Esophagus muscularis mucosa (tissue), 4 donors: ENCODE measurements around the gene C1QC. TPM values are rescaled to one million over a fixed set of nuclear protein-coding genes. Genes with fewer than 3 reads are reported as not detected.

Experiments used
- DNase-seq: peaks from one replicate; pipeline ENCODE4 v3.0.0-alpha.2; 2017; ENCODE audit errors: extremely low spot score
- H3K27ac ChIP-seq, 4 donors: fragments of 200-600 bp; sonication (generic); replicated peaks in 1 of 4; 1 replicate in 3 of 4; 2 replicates in 1 of 4; pipeline ENCODE4 v1.5.1; 2016 to 2019; ENCODE audit warnings: mild to moderate bottlenecking in 1 of 4
- H3K27me3 ChIP-seq, 4 donors: fragments of 200-600 bp; sonication (generic); one replicate each; pipeline versions ENCODE4 v1.5.1 to v1.6.0; 2016 to 2019
- H3K36me3 ChIP-seq, 4 donors: fragments of 200-600 bp; sonication (generic); one replicate each; pipeline ENCODE4 v1.5.1; 2016 to 2019
- H3K4me1 ChIP-seq, 4 donors: fragments of 200-600 bp; sonication (generic); one replicate each; pipeline ENCODE4 v1.5.1; 2016 to 2019
- H3K4me3 ChIP-seq, 4 donors: fragments of 200-600 bp; sonication (generic); 1 replicate in 2 of 4; 2 replicates in 2 of 4; pipeline ENCODE4 v1.5.1; 2016 to 2019; ENCODE audit warnings: mild to moderate bottlenecking in 4 of 4, moderate library complexity in 1 of 4
- H3K9me3 ChIP-seq, 4 donors: fragments of 200-600 bp; sonication (generic); 1 replicate in 3 of 4; 2 replicates in 1 of 4; pipeline ENCODE4 v1.5.1; 2016 to 2019
- EP300 ChIP-seq: sonication (generic); formaldehyde crosslinking; IDR thresholded peaks from one replicate; pipeline ENCODE4 v1.6.1; 2017; ENCODE audit warnings: antibody characterized with exemption
- POLR2A ChIP-seq: fragments of 450-650 bp; IDR thresholded peaks from one replicate; pipeline ENCODE4 v1.6.1; 2017; ENCODE audit warnings: antibody characterized with exemption, moderate library complexity, mild to moderate bottlenecking, low read depth
- POLR2AphosphoS5 ChIP-seq, 2 donors: sonication (generic); formaldehyde crosslinking; IDR thresholded peaks; one replicate each; pipeline ENCODE4 v1.6.1; 2017; ENCODE audit warnings: antibody characterized with exemption in 2 of 2
- WGBS: methylation state at CpG from one replicate; pipeline ENCODE4 v1.1.5; 2018; 5-methylcytosine and 5-hydroxymethylcytosine counted together
- intact Hi-C: fragments of 100-400 bp; cut with DNase I; formaldehyde crosslinking; loops from one replicate; pipeline ENCODE4 v1.15.1; 2023
- total RNA-seq, 4 donors: library from RNA; depleted of rRNA; stranded (reverse); fragments of >200 nt; gene quantifications; one replicate each; pipeline versions ENCODE4 v1.1.0 to v1.2.1, GENCODE V29; 2016
- TF ChIP-seq, protein P1 (sequence below), 3 experiments: fragments of 200-600 bp in 2 of 3; fragments of 450-650 bp in 1 of 3; sonication (generic) in 2 of 3; IDR thresholded peaks; one replicate each; pipeline ENCODE4 v1.5.1; 2017 to 2019; ENCODE audit warnings: antibody characterized with exemption in 3 of 3, mild to moderate bottlenecking in 2 of 3, moderate library complexity in 1 of 3

C1QC gene
- total RNA-seq, 4 donors from 2014 or later: 171 to 311 (median 181) TPM

DNA sequence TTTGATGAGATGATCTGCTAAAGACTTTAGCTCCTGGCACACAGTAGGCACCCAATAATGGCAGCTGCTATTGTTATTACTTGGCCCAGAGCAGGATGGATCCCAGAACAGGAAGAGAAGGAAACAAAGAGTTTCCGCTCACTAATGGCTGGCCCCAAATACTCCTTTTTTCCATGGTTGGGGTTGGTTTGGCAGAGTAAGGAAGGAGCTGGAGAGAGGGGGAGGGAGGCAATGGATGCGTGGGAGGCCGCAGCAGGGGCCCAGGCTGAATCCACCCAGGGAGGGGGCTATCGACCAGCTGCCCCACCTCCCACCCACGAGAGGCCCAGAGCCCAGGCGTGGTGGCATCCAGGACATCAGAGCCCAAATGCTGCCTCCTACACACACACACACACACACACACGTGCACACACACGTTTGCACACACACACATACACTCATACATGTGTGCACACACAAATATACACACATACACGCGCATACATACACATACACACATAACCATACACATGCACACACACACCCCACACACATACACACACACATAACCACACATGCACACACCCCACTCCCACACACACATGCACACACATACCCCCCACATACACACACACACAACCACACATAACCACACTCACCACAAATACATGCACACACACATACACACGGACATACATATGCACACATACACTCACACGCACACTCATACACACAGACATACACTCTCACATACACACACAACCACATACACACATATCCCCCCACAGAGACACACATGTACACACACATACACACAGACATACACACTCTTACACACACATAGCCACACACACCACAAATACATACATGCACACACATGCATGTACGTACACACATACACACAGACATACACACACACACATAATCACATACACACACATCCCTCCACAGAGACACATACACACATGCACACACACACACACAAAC lies 34.8 kb downstream of the C1QC start:
- H3K27ac ChIP-seq: no peak overlapping the region
- H3K9me3 ChIP-seq: no peaks in the 10 kb centered on the region
- H3K36me3 ChIP-seq: no peaks in the 10 kb centered on the region
- TF ChIP-seq EP300 (no peak), POLR2A (no peak), POLR2AphosphoS5 (IDR thresholded peaks at IDR 0.05) (no peak)
- TF ChIP-seq, protein P1, sequence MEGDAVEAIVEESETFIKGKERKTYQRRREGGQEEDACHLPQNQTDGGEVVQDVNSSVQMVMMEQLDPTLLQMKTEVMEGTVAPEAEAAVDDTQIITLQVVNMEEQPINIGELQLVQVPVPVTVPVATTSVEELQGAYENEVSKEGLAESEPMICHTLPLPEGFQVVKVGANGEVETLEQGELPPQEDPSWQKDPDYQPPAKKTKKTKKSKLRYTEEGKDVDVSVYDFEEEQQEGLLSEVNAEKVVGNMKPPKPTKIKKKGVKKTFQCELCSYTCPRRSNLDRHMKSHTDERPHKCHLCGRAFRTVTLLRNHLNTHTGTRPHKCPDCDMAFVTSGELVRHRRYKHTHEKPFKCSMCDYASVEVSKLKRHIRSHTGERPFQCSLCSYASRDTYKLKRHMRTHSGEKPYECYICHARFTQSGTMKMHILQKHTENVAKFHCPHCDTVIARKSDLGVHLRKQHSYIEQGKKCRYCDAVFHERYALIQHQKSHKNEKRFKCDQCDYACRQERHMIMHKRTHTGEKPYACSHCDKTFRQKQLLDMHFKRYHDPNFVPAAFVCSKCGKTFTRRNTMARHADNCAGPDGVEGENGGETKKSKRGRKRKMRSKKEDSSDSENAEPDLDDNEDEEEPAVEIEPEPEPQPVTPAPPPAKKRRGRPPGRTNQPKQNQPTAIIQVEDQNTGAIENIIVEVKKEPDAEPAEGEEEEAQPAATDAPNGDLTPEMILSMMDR (IDR thresholded peaks at IDR 0.05): no peak
- WGBS: 77% methylated on average over 13 of the region's 13 CpGs
- peaks cover 0 to 55% (median 8%) of the 10 kb centered on the region in 4 donors for H3K27me3 ChIP-seq
- H3K4me1 ChIP-seq: no peaks in the 10 kb centered on the region
- DNase-seq: no peak
- no peak overlapping the region for H3K4me3 ChIP-seq
- intact Hi-C loops: no loop called here

DNA sequence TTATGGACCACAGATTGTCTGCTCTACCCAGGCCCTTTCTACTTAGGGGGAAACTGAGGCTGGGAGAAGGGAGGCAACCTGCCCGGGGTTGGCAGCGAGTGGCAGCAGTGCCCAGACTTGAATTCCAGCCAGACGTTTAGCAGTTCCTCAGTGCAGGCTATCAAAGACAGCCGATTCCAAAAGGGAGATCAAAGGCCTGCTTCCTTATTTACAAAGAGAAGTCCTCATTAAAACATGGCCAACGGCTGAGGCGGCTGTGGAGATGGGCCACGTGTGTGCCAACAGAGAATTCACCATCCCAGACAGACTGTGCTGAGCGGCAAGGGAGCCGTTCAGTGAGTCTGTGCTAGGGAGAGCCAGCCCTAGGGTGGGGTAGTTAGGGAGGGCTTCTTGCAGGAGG lies 37.3 kb downstream of the C1QC start:
- H3K4me1 ChIP-seq: peaks cover 0 to 5% (median 3%) of the 10 kb centered on the region in 4 donors
- WGBS: 81% methylated on average over 9 of the region's 9 CpGs
- intact Hi-C loops: no loop called here
- TF ChIP-seq, protein P1 (IDR thresholded peaks at IDR 0.05): no peak
- TF ChIP-seq POLR2A (no peak), EP300 (no peak), POLR2AphosphoS5 (IDR thresholded peaks at IDR 0.05) (no peak)
- H3K36me3 ChIP-seq: no peaks in the 10 kb centered on the region
- H3K4me3 ChIP-seq: no peak overlapping the region
- H3K9me3 ChIP-seq: no peaks in the 10 kb centered on the region
- H3K27ac ChIP-seq: no peak overlapping the region
- peaks cover 0 to 50% (median 0%) of the 10 kb centered on the region in 4 donors for H3K27me3 ChIP-seq
- no peak for DNase-seq

DNA sequence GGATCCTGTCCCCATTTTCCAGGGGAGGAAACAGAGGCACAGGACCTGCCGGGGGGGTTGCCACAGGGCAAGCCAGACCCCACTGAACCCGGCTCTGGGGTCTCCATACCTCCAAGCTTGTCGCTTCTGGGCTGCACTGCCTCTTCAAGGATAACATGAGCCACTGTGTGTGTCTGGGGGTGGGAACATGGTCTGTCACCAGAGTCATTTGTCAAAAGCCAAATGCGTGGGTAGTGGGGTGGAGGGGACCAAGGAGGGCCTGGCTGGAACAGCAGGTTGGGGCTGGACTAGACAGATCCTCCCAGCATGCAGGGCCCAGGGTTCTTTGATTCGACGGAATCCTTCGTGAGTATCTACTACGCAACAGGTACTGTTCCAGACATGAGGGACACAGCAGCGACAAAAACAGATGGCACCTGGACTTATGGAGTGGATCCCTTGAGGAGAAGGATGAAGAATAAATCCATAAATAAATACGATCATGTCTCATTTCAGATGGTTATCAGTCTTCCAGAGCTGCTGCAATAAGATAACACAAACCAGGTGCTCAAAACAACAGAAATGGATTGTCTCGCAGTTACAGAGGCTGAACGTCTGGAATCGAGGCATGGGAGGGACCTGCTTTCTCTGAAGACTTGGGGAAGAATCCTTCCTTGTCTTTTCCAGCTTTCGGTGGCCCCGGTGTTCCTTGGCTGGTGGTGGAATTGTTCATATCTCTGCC lies 38.3 kb downstream of the C1QC start:
- Histone ChIP-seq H3K27ac (no peak overlapping the region), H3K27me3 (peaks cover 0 to 46% (median 0%) of the 10 kb centered on the region in 4 donors), H3K9me3 (no peaks in the 10 kb centered on the region), H3K36me3 (no peaks in the 10 kb centered on the region), H3K4me3 (no peak overlapping the region), H3K4me1 (peaks cover 0 to 7% (median 4%) of the 10 kb centered on the region in 4 donors)
- TF ChIP-seq POLR2A (no peak), POLR2AphosphoS5 (IDR thresholded peaks at IDR 0.05) (no peak), EP300 (no peak)
- TF ChIP-seq, protein P1 (IDR thresholded peaks at IDR 0.05): no peak
- WGBS: 76% methylated on average over 15 of the region's 15 CpGs
- no peak for DNase-seq
- intact Hi-C loops: no loop called here

DNA sequence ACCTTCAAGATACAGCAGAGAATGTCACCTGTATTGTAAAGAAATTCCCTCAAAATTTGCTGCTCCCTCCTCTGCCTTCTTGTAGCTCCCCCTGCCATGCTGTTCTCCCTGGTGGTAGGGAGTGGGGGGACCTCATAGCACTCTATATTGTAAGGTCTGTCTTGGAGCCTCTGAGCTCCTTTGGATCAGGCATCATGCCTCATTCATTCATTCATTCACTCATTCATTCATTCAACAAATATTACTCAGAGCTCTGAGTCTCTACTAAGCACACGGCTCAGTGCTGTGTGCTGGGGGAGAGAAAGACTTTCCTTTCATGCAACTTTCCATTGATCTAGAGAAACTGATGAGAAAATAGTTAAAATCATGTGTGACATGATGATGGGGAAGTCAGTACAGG lies 40.1 kb downstream of the C1QC start:
- Histone ChIP-seq H3K27me3 (peaks cover 0 to 42% (median 0%) of the 10 kb centered on the region in 4 donors), H3K36me3 (no peaks in the 10 kb centered on the region), H3K4me1 (peaks cover 0 to 7% (median 4%) of the 10 kb centered on the region in 4 donors), H3K4me3 (no peak overlapping the region), H3K27ac (no peak overlapping the region), H3K9me3 (no peaks in the 10 kb centered on the region)
- DNase-seq: no peak
- intact Hi-C loops: no loop called here
- 83% methylated on average over 1 of the region's 1 CpG for WGBS
- TF ChIP-seq EP300: no peak
- TF ChIP-seq, protein P1 (IDR thresholded peaks at IDR 0.05): no peak
- no peak for TF ChIP-seq POLR2AphosphoS5 (IDR thresholded peaks at IDR 0.05)
- no peak for TF ChIP-seq POLR2A
